Measurements from ENCODE around the gene NUP155. TPM values are rescaled to one million over a fixed set of nuclear protein-coding genes. Genes with fewer than 3 reads are reported as not detected.
"Not testable (repeated sequence)": the region's sequence is repeated elsewhere in the genome, so short reads cannot be mapped to it uniquely, and the experiment has no call there.

NUP155 gene
- polyA plus RNA-seq, 4 donors, result 1.1 to 16.7 (median 4.6) TPM

GRCh38 chr5:37316027-37316426 lies 54.9 kb downstream of the NUP155 start:
- peaks cover 3 to 48% (median 5%) of the 10 kb centered on the region in 3 donors for H3K36me3 ChIP-seq (ENCODE audit: control insufficient read depth in 3 of 3, insufficient read depth in 2 of 3, low read depth in 1 of 3, low read length in 3 of 3)
- H3K9me3 ChIP-seq (ENCODE audit: control insufficient read depth in 2 of 2, insufficient read depth in 1 of 2, low read depth in 1 of 2, low read length in 1 of 2), result no peaks in the 10 kb centered on the region
- no peak overlapping the region for H3K27ac ChIP-seq (ENCODE audit: low read depth in 1 of 3, low read length in 2 of 3)
- 93 to 94% (median 94%) methylated on average over 4 of the region's 4 CpGs for WGBS, 3 donors
- FAIRE-seq (no peak), DNase-seq (no peak)
- H3K4me1 ChIP-seq (ENCODE audit: control insufficient read depth in 3 of 3, insufficient read depth in 2 of 3, low read depth in 1 of 3, low read length in 2 of 3), result no peaks in the 10 kb centered on the region
- H3K27me3 ChIP-seq (ENCODE audit: control insufficient read depth in 3 of 3, insufficient read depth in 3 of 3, low read length in 3 of 3), result no peaks in the 10 kb centered on the region
- no peak overlapping the region for H3K4me3 ChIP-seq (ENCODE audit: low read depth in 1 of 3, low read length in 3 of 3)

- Histone ChIP-seq H3K36me3 (ENCODE audit: control insufficient read depth in 3 of 3, insufficient read depth in 2 of 3, low read depth in 1 of 3, low read length in 3 of 3) (peaks cover 5 to 50% (median 5%) of the 10 kb centered on the region in 3 donors), H3K9me3 (ENCODE audit: control insufficient read depth in 2 of 2, insufficient read depth in 1 of 2, low read depth in 1 of 2, low read length in 1 of 2) (no peaks in the 10 kb centered on the region), H3K27me3 (ENCODE audit: control insufficient read depth in 3 of 3, insufficient read depth in 3 of 3, low read length in 3 of 3) (no peaks in the 10 kb centered on the region), H3K4me1 (ENCODE audit: control insufficient read depth in 3 of 3, insufficient read depth in 2 of 3, low read depth in 1 of 3, low read length in 2 of 3) (no peaks in the 10 kb centered on the region), H3K4me3 (ENCODE audit: low read depth in 1 of 3, low read length in 3 of 3) (no peak overlapping the region), H3K27ac (ENCODE audit: low read depth in 1 of 3, low read length in 2 of 3) (no peak overlapping the region)
- no peak for FAIRE-seq
- DNase-seq, result no peak
- WGBS, 3 donors, result 29 to 67% (median 56%) methylated on average over 1 of the region's 1 CpG
Measured at GRCh38 chr5:37310360-37310759, 60.5 kb downstream of the NUP155 start.

- no peaks in the 10 kb centered on the region for H3K9me3 ChIP-seq (ENCODE audit: control insufficient read depth in 2 of 2, insufficient read depth in 1 of 2, low read depth in 1 of 2, low read length in 1 of 2)
- H3K27ac ChIP-seq (ENCODE audit: low read depth in 1 of 3, low read length in 2 of 3), result no peak overlapping the region
- peaks cover 3 to 48% (median 4%) of the 10 kb centered on the region in 3 donors for H3K36me3 ChIP-seq (ENCODE audit: control insufficient read depth in 3 of 3, insufficient read depth in 2 of 3, low read depth in 1 of 3, low read length in 3 of 3)
- 84 to 99% (median 96%) methylated on average over 3 to 4 of the region's 4 CpGs for WGBS, 3 donors
- no peaks in the 10 kb centered on the region for H3K27me3 ChIP-seq (ENCODE audit: control insufficient read depth in 3 of 3, insufficient read depth in 3 of 3, low read length in 3 of 3)
- no peak for FAIRE-seq
- no peaks in the 10 kb centered on the region for H3K4me1 ChIP-seq (ENCODE audit: control insufficient read depth in 3 of 3, insufficient read depth in 2 of 3, low read depth in 1 of 3, low read length in 2 of 3)
- H3K4me3 ChIP-seq (ENCODE audit: low read depth in 1 of 3, low read length in 3 of 3), result no peak overlapping the region
- DNase-seq, result no peak
Measured at GRCh38 chr5:37308793-37309192, 62.1 kb downstream of the NUP155 start.

- Histone ChIP-seq H3K27me3 (ENCODE audit: control insufficient read depth in 3 of 3, insufficient read depth in 3 of 3, low read length in 3 of 3) (no peaks in the 10 kb centered on the region), H3K27ac (ENCODE audit: low read depth in 1 of 3, low read length in 2 of 3) (no peak overlapping the region), H3K4me3 (ENCODE audit: low read depth in 1 of 3, low read length in 3 of 3) (no peak overlapping the region), H3K9me3 (ENCODE audit: control insufficient read depth in 2 of 2, insufficient read depth in 1 of 2, low read depth in 1 of 2, low read length in 1 of 2) (no peaks in the 10 kb centered on the region), H3K4me1 (ENCODE audit: control insufficient read depth in 3 of 3, insufficient read depth in 2 of 3, low read depth in 1 of 3, low read length in 2 of 3) (no peaks in the 10 kb centered on the region), H3K36me3 (ENCODE audit: control insufficient read depth in 3 of 3, insufficient read depth in 2 of 3, low read depth in 1 of 3, low read length in 3 of 3) (peaks cover 4 to 44% (median 14%) of the 10 kb centered on the region in 3 donors)
- WGBS, 3 donors, result 96 to 100% (median 98%) methylated on average over 2 of the region's 2 CpGs
- FAIRE-seq (no peak), DNase-seq (no peak)
Measured at GRCh38 chr5:37304888-37305287, 66.0 kb downstream of the NUP155 start.

- H3K27ac ChIP-seq (ENCODE audit: low read depth in 1 of 3, low read length in 2 of 3); H3K27me3 ChIP-seq (ENCODE audit: control insufficient read depth in 3 of 3, insufficient read depth in 3 of 3, low read length in 3 of 3); H3K4me1 ChIP-seq (ENCODE audit: control insufficient read depth in 3 of 3, insufficient read depth in 2 of 3, low read depth in 1 of 3, low read length in 2 of 3); H3K9me3 ChIP-seq (ENCODE audit: control insufficient read depth in 2 of 2, insufficient read depth in 1 of 2, low read depth in 1 of 2, low read length in 1 of 2); DNase-seq; H3K4me3 ChIP-seq (ENCODE audit: low read depth in 1 of 3, low read length in 3 of 3); FAIRE-seq: not testable (repeated sequence)
- 93 to 95% (median 95%) methylated on average over 7 of the region's 7 CpGs for WGBS, 3 donors
- H3K36me3 ChIP-seq (ENCODE audit: control insufficient read depth in 3 of 3, insufficient read depth in 2 of 3, low read depth in 1 of 3, low read length in 3 of 3), result peaks cover 5 to 27% (median 10%) of the 10 kb centered on the region in 3 donors
Measured at GRCh38 chr5:37296313-37296712, 74.6 kb downstream of the NUP155 start.

- H3K27me3 ChIP-seq (ENCODE audit: control insufficient read depth in 3 of 3, insufficient read depth in 3 of 3, low read length in 3 of 3), result no peaks in the 10 kb centered on the region
- H3K9me3 ChIP-seq (ENCODE audit: control insufficient read depth in 2 of 2, insufficient read depth in 1 of 2, low read depth in 1 of 2, low read length in 1 of 2), result peaks cover 2 to 33% of the 10 kb centered on the region in 2 donors
- no peak overlapping the region for H3K4me3 ChIP-seq (ENCODE audit: low read depth in 1 of 3, low read length in 3 of 3)
- DNase-seq (no peak), FAIRE-seq (no peak)
- no peaks in the 10 kb centered on the region for H3K36me3 ChIP-seq (ENCODE audit: control insufficient read depth in 3 of 3, insufficient read depth in 2 of 3, low read depth in 1 of 3, low read length in 3 of 3)
- no peak overlapping the region for H3K27ac ChIP-seq (ENCODE audit: low read depth in 1 of 3, low read length in 2 of 3)
- H3K4me1 ChIP-seq (ENCODE audit: control insufficient read depth in 3 of 3, insufficient read depth in 2 of 3, low read depth in 1 of 3, low read length in 2 of 3), result no peaks in the 10 kb centered on the region
- WGBS, 3 donors, result 87 to 96% (median 95%) methylated on average over 5 of the region's 5 CpGs
Measured at GRCh38 chr5:37283214-37283820, 87.6 kb downstream of the NUP155 start.

- DNase-seq (no peak), FAIRE-seq (no peak)
- Histone ChIP-seq H3K36me3 (ENCODE audit: control insufficient read depth in 3 of 3, insufficient read depth in 2 of 3, low read depth in 1 of 3, low read length in 3 of 3) (no peaks in the 10 kb centered on the region), H3K4me1 (ENCODE audit: control insufficient read depth in 3 of 3, insufficient read depth in 2 of 3, low read depth in 1 of 3, low read length in 2 of 3) (no peaks in the 10 kb centered on the region), H3K27me3 (ENCODE audit: control insufficient read depth in 3 of 3, insufficient read depth in 3 of 3, low read length in 3 of 3) (no peaks in the 10 kb centered on the region), H3K27ac (ENCODE audit: low read depth in 1 of 3, low read length in 2 of 3) (no peak overlapping the region), H3K9me3 (ENCODE audit: control insufficient read depth in 2 of 2, insufficient read depth in 1 of 2, low read depth in 1 of 2, low read length in 1 of 2) (peaks cover 0 to 15% of the 10 kb centered on the region in 2 donors), H3K4me3 (ENCODE audit: low read depth in 1 of 3, low read length in 3 of 3) (no peak overlapping the region)
- 77 to 86% (median 81%) methylated on average over 2 of the region's 2 CpGs for WGBS, 3 donors
Measured at GRCh38 chr5:37275511-37275910, 95.4 kb downstream of the NUP155 start.

- Histone ChIP-seq H3K4me1 (ENCODE audit: control insufficient read depth in 3 of 3, insufficient read depth in 2 of 3, low read depth in 1 of 3, low read length in 2 of 3) (no peaks in the 10 kb centered on the region), H3K27me3 (ENCODE audit: control insufficient read depth in 3 of 3, insufficient read depth in 3 of 3, low read length in 3 of 3) (no peaks in the 10 kb centered on the region), H3K36me3 (ENCODE audit: control insufficient read depth in 3 of 3, insufficient read depth in 2 of 3, low read depth in 1 of 3, low read length in 3 of 3) (no peaks in the 10 kb centered on the region), H3K9me3 (ENCODE audit: control insufficient read depth in 2 of 2, insufficient read depth in 1 of 2, low read depth in 1 of 2, low read length in 1 of 2) (peaks cover 0 to 12% of the 10 kb centered on the region in 2 donors), H3K27ac (ENCODE audit: low read depth in 1 of 3, low read length in 2 of 3) (no peak overlapping the region), H3K4me3 (ENCODE audit: low read depth in 1 of 3, low read length in 3 of 3) (no peak overlapping the region)
- FAIRE-seq (no peak), DNase-seq (peak; percentile 45 to 53)
- WGBS, 3 donors, result 50 to 71% (median 68%) methylated on average over 1 of the region's 1 CpG
Measured at GRCh38 chr5:37272511-37272910, 98.4 kb downstream of the NUP155 start.

GRCh38 chr5:37268100-37268499 lies 102.8 kb downstream of the NUP155 start:
- H3K4me3 ChIP-seq (ENCODE audit: low read depth in 1 of 3, low read length in 3 of 3); FAIRE-seq; H3K4me1 ChIP-seq (ENCODE audit: control insufficient read depth in 3 of 3, insufficient read depth in 2 of 3, low read depth in 1 of 3, low read length in 2 of 3); H3K36me3 ChIP-seq (ENCODE audit: control insufficient read depth in 3 of 3, insufficient read depth in 2 of 3, low read depth in 1 of 3, low read length in 3 of 3); DNase-seq; H3K27ac ChIP-seq (ENCODE audit: low read depth in 1 of 3, low read length in 2 of 3); H3K27me3 ChIP-seq (ENCODE audit: control insufficient read depth in 3 of 3, insufficient read depth in 3 of 3, low read length in 3 of 3): not testable (repeated sequence)
- peaks cover 0 to 14% of the 10 kb centered on the region in 2 donors for H3K9me3 ChIP-seq (ENCODE audit: control insufficient read depth in 2 of 2, insufficient read depth in 1 of 2, low read depth in 1 of 2, low read length in 1 of 2)

All from small intestine (tissue), 7 donors.